Measurements from ENCODE around the gene PRKAG2.
A peak's percentile ranks its signal among the peaks of the same experiment; 100 is the strongest.

PRKAG2 gene

DNA sequence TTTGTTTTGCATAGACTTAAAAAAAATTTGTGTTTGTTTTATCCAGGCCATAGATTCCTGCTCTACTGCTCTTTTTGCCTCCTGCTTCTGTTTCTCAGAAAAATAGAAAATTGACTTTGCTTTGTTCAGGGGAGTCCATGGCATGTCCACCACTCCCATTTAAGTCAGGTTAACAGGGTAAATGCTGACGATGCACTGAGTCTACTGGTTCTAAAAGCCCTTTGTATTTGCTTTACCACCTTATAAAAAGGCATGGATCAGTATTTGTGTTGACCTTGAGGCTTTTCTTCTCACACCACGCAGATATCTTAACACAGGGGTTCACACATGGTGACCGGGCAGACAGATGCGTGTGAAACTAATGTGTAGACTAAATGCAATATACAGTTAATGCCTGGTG lies 217.7 kb downstream of the PRKAG2 start:
- Mint-ChIP-seq H3K4me1 (peaks cover 0 to 16% of the 10 kb centered on the region in 2 donors), H3K27ac (no peak overlapping the region), H3K27me3 (no peaks in the 10 kb centered on the region), H3K4me3 (no peak overlapping the region), H3K9me3 (no peaks in the 10 kb centered on the region), H3K36me3 (peaks cover 0 to 1% of the 10 kb centered on the region in 2 donors)
- ATAC-seq (replicated peaks), result no peak
- DNase-seq, result no peak

DNA sequence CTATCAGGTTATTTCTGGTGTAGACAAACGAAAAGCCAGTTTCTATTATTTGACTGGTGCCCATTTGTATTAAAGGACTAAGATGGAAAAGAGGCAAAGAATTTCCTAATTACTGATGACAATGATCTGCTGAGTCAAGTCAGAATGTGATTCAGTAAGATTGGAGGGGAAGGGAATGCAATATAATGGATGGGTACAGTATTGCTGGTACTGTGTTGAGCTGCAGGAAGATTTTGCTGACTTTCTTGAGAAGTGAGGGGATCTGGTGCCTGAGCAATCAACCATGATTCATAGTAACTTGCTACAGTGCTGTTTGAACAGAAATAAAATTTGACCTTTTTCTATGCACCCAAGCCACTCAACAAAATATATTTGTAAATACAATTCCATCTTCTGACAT lies 218.1 kb downstream of the PRKAG2 start:
- Mint-ChIP-seq H3K27ac (no peak overlapping the region), H3K4me1 (peaks cover 0 to 16% of the 10 kb centered on the region in 2 donors)
- no peak for DNase-seq

DNA sequence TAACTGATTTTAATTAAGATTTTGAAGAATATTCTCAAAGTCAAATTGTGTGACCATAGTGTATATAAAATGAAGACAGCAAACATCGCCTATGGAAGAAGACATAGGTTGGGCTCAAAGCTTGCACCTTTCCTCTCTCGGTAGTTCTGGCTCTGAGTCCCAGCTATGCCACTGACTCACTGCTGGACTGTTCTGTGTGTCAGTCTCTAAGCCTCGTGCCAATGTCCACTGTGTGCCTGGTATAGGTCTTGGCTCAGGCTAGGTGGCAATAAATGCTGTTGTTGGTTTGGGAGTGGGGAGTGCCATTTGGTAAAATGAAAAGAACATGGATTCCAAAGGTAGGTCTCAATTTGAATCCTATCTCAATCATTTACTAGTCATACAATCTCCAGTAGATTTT lies 219.7 kb downstream of the PRKAG2 start:
- Mint-ChIP-seq H3K9me3 (no peaks in the 10 kb centered on the region), H3K27me3 (no peaks in the 10 kb centered on the region), H3K36me3 (peaks cover 0 to 1% of the 10 kb centered on the region in 2 donors), H3K27ac (no peak overlapping the region), H3K4me1 (peaks cover 0 to 15% of the 10 kb centered on the region in 2 donors), H3K4me3 (no peak overlapping the region)
- ATAC-seq (replicated peaks) (no peak), DNase-seq (no peak)

More for the DNA sequence above, 218.1 kb downstream of the PRKAG2 start:
- ATAC-seq (replicated peaks), result peak in 1 of 2 donors; percentile 60
- no peaks in the 10 kb centered on the region for H3K27me3 Mint-ChIP-seq
- H3K4me3 Mint-ChIP-seq, result no peak overlapping the region
- H3K36me3 Mint-ChIP-seq, result peaks cover 0 to 1% of the 10 kb centered on the region in 2 donors
- H3K9me3 Mint-ChIP-seq, result no peaks in the 10 kb centered on the region

DNA sequence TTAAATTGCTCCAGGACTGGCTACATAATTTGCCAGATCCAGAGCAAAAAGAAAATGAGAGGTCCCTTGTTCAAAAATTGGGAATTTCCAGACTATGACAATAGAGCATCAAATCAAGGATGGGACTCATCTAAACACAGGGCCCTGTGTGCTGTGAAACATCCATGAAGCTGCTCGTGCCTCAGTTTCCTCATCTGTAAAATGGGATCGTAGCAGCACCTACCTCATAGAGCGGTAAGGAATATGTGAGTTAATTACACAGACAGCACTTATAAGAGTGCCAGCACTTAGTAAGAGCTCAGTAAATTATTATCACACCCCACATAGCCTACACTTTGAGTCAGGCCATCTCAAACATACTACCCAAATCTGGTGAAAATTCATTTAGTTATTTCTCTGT lies 221.4 kb downstream of the PRKAG2 start:
- DNase-seq (no peak), ATAC-seq (replicated peaks) (no peak)
- peaks cover 4 to 25% of the 10 kb centered on the region in 2 donors for H3K4me1 Mint-ChIP-seq
- no peak overlapping the region for H3K27ac Mint-ChIP-seq
- H3K36me3 Mint-ChIP-seq, result peaks cover 0 to 1% of the 10 kb centered on the region in 2 donors
- H3K9me3 Mint-ChIP-seq, result no peaks in the 10 kb centered on the region
- no peak overlapping the region for H3K4me3 Mint-ChIP-seq
- no peaks in the 10 kb centered on the region for H3K27me3 Mint-ChIP-seq

DNA sequence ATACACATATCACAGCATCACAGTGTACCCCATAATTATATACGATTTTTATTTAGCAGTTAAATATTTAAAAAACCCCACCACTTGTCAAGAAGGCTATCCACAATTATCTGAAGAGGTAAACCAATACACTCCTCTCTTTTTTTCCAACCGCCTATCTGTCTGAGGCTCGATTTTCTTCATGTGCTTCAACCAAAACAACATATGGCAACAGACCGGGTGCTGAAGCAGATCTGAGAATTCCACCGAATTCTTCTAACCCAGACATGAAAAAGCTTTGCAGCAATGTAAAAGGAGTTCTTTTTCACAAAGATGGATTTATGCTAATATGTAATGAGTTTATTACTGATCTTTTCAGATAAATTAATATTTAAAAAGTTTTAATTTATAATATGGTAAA lies 224.8 kb downstream of the PRKAG2 start:
- peaks cover 4 to 13% of the 10 kb centered on the region in 2 donors for H3K4me1 Mint-ChIP-seq
- no peak overlapping the region for H3K4me3 Mint-ChIP-seq
- DNase-seq (no peak), ATAC-seq (replicated peaks) (no peak)
- H3K27ac Mint-ChIP-seq, result no peak overlapping the region
- peaks cover 3 to 5% of the 10 kb centered on the region in 2 donors for H3K36me3 Mint-ChIP-seq
- no peaks in the 10 kb centered on the region for H3K9me3 Mint-ChIP-seq
- no peaks in the 10 kb centered on the region for H3K27me3 Mint-ChIP-seq

DNA sequence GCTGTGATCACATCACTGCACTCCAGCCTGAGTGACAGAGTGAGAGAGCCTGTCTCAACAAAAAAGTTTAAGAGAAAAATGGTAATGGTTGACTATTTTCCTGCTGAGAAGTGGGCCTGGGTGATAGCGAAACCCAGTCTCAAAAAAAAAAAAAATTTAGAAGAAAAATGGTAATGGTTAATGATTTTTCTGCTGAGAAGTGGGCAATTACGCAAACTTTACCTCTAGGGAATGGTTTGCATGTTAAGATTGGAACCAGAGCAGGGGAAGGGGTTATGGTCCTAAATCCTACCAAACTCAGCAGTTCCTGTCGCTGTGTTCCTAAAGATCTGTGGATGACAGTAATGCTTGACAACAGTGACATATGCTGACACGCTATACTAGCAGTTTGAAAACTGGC lies 226.8 kb downstream of the PRKAG2 start:
- ATAC-seq (replicated peaks), result no peak

DNA sequence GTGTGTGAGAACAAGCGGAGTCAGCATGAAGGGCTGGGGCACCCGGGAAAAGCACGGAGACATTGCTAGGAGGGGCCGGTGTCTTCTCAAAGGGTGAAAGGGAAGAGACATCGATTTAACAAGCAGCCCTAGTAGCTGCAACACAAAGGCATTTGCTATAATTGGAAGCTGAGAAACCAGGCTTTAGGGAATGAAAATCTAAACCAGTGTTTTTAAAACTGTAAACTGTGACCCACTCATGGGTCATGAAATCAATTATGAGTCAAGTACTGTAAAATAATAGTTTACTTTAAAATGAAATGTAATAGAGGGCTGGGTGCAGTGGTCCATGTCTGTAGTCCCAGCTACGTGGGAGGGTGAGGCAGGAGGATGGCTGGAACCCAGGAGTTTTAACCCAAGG lies 228.5 kb downstream of the PRKAG2 start:
- H3K9me3 Mint-ChIP-seq, result no peaks in the 10 kb centered on the region
- H3K4me3 Mint-ChIP-seq, result no peak overlapping the region
- DNase-seq, result no peak
- H3K27me3 Mint-ChIP-seq, result no peaks in the 10 kb centered on the region
- no peak overlapping the region for H3K27ac Mint-ChIP-seq
- H3K4me1 Mint-ChIP-seq, result peaks cover 4 to 13% of the 10 kb centered on the region in 2 donors
- ATAC-seq (replicated peaks), result no peak
- peaks cover 3 to 5% of the 10 kb centered on the region in 2 donors for H3K36me3 Mint-ChIP-seq

More for the DNA sequence above, 226.8 kb downstream of the PRKAG2 start:
- no peak overlapping the region for H3K27ac Mint-ChIP-seq
- H3K9me3 Mint-ChIP-seq, result no peaks in the 10 kb centered on the region
- peaks cover 2 to 5% of the 10 kb centered on the region in 2 donors for H3K36me3 Mint-ChIP-seq
- no peaks in the 10 kb centered on the region for H3K27me3 Mint-ChIP-seq
- H3K4me3 Mint-ChIP-seq, result no peak overlapping the region
- no peak for DNase-seq
- peaks cover 4 to 13% of the 10 kb centered on the region in 2 donors for H3K4me1 Mint-ChIP-seq

DNA sequence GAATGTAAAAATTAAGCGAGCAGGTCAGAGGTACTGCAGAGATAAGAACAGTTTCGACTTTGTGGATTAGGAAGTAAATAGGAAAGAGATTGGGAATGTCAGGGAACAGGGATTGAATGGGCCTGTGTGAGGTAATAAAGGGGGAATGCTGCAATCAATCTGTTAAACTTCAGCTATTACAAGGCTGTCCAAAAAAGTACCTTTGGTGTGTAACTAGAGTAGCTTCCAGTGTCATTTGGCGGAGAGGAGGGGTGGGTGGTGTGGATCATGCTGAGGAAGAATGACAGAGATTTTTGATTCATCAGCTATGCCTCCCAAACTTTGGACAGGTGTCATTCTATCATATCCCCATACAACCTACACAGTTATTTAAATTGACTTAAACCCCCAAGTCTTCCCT lies 229.0 kb downstream of the PRKAG2 start:
- ATAC-seq (replicated peaks), result no peak

DNA sequence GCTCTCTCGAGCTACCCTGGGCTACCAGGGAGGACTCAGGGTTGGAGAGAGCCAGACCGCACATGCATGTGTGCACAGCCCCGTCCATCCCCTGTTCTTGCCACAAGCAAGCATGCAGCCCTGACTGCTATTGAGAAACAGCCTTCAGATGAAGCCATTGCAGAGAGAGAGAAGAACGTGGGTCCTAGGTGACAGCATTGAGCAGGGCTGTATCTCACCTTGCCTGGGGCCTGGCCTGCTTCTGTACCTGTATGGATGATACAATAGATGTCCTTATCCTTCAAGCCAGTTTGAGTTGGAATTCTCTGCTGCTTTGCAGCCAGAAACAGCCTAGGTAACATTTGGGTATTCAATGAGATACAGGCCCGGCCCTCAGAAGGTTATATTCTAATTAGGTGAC lies 229.9 kb downstream of the PRKAG2 start:
- ATAC-seq (replicated peaks), result no peak
- H3K4me1 Mint-ChIP-seq, result peaks cover 4 to 13% of the 10 kb centered on the region in 2 donors
- no peak overlapping the region for H3K27ac Mint-ChIP-seq
- H3K9me3 Mint-ChIP-seq, result no peaks in the 10 kb centered on the region
- H3K4me3 Mint-ChIP-seq, result no peak overlapping the region
- H3K36me3 Mint-ChIP-seq, result peaks cover 3 to 5% of the 10 kb centered on the region in 2 donors
- no peak for DNase-seq
- no peaks in the 10 kb centered on the region for H3K27me3 Mint-ChIP-seq

More for the DNA sequence above, 229.0 kb downstream of the PRKAG2 start:
- H3K4me1 Mint-ChIP-seq, result peaks cover 4 to 13% of the 10 kb centered on the region in 2 donors
- H3K27ac Mint-ChIP-seq, result no peak overlapping the region
- H3K4me3 Mint-ChIP-seq, result no peak overlapping the region
- DNase-seq, result no peak
- H3K27me3 Mint-ChIP-seq, result no peaks in the 10 kb centered on the region
- H3K36me3 Mint-ChIP-seq, result peaks cover 3 to 5% of the 10 kb centered on the region in 2 donors
- no peaks in the 10 kb centered on the region for H3K9me3 Mint-ChIP-seq

DNA sequence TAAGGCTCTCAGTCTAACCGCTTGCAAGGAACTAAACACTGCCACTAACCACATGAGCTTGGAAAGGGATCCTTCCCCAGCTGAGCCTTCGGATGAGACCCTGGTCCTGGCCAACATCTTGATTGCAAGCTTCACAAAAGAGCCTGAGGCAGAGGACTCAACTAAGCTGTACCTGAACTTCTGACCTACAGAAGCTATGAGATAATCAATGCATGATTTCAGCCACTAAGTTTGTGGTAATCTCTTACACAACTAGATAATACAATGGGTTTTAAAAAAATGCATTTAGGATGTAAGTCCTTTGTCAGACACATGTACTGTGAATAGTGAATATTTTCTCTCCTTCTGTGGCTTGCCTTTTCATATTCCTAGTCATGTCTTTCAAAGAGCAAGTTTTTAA lies 231.6 kb downstream of the PRKAG2 start:
- no peak overlapping the region for H3K27ac Mint-ChIP-seq
- no peaks in the 10 kb centered on the region for H3K27me3 Mint-ChIP-seq
- H3K4me1 Mint-ChIP-seq, result peaks cover 0 to 2% of the 10 kb centered on the region in 2 donors
- H3K9me3 Mint-ChIP-seq, result no peaks in the 10 kb centered on the region
- H3K36me3 Mint-ChIP-seq, result peaks cover 3 to 5% of the 10 kb centered on the region in 2 donors
- H3K4me3 Mint-ChIP-seq, result no peak overlapping the region
- DNase-seq, result no peak
- no peak for ATAC-seq (replicated peaks)

DNA sequence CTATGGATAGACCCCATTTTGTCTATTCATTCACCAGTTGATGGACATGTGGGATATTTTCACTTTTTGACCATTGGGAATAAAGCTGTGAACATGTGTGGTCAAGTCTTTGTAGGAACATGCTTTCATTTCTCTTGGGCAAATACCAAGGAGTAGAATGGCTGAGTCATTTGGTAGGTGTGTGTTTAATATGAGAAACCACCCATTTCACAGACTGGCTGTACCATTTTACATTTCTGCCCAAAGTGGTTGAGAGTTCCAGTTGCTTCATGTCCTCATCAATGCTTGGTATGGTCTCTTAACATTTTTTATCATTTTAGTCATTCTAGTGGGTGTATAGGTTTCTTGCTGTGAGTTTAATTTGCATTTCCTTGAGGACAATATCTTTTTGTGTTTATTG lies 232.4 kb downstream of the PRKAG2 start:
- peaks cover 3 to 8% of the 10 kb centered on the region in 2 donors for H3K36me3 Mint-ChIP-seq
- no peaks in the 10 kb centered on the region for H3K9me3 Mint-ChIP-seq
- no peak overlapping the region for H3K4me3 Mint-ChIP-seq
- H3K27ac Mint-ChIP-seq, result no peak overlapping the region
- no peaks in the 10 kb centered on the region for H3K27me3 Mint-ChIP-seq
- peaks cover 0 to 2% of the 10 kb centered on the region in 2 donors for H3K4me1 Mint-ChIP-seq
- no peak for DNase-seq
- no peak for ATAC-seq (replicated peaks)

DNA sequence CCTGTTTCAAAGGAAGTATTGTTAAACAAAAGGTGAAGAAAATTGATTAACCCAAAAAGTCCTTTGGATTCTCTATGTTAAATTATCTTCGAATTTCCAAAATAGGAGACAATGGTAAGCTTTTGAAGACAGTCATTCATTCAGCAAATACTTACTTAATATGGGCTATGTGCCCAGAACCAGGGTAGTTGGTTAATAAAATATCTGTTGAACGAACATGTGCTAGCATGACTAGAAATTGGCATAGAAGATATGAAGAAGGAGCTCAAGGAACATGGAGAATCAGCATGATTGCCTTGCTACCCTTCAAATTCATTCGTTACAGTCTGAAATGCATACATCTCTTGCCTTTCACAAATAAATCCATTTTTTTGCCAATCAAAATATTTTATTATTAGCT lies 234.2 kb downstream of the PRKAG2 start:
- Mint-ChIP-seq H3K36me3 (peaks cover 3 to 6% of the 10 kb centered on the region in 2 donors), H3K4me3 (no peak overlapping the region), H3K4me1 (peaks cover 0 to 2% of the 10 kb centered on the region in 2 donors), H3K27me3 (no peaks in the 10 kb centered on the region), H3K9me3 (no peaks in the 10 kb centered on the region), H3K27ac (no peak overlapping the region)
- ATAC-seq (replicated peaks) (no peak), DNase-seq (no peak)

DNA sequence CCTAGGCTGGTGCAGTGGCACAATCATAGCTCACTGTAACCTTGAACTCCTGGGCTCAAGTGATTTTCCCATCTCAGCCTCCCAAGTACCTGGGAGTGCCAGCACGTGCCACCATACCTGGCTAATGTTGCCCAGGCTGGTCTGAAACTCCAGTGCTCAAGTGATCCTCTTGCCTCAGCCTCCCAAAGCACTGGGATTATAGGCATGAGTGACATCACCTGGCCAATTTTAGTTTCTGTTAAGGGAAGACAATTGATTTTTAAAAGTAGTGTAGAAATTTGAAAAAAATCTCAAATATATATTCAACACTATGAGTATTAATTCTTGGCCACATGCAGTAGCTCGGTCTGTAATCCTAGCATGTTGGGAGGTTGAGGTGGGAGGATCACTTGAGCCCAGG lies 235.3 kb downstream of the PRKAG2 start:
- H3K27ac Mint-ChIP-seq, result no peak overlapping the region
- H3K4me1 Mint-ChIP-seq, result peaks cover 0 to 2% of the 10 kb centered on the region in 2 donors
- no peaks in the 10 kb centered on the region for H3K9me3 Mint-ChIP-seq
- ATAC-seq (replicated peaks) (no peak), DNase-seq (no peak)
- no peaks in the 10 kb centered on the region for H3K27me3 Mint-ChIP-seq
- H3K4me3 Mint-ChIP-seq, result no peak overlapping the region
- H3K36me3 Mint-ChIP-seq, result peaks cover 1 to 3% of the 10 kb centered on the region in 2 donors

DNA sequence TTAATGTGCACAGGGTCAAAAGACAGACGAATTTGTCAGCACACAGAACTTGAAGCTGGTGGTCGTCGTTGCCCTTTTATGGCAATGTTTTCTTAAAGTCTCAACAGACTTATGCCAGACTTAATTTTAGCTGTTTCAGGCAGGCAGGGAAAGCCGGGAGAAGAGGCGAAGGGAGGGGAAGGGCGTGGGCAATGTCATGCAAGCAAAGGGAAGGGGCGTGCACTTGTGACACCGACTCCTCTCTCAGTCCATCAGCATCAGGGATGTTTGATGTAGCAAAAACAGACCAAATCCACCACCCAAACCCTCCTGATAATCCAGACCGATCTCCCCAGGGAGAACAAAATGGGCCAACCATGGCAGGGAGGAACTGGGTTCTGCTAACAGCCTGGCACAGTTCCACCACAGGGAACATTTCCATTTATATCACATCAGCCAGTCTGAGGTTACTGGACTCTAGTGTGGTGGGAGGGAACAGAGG lies 239.1 kb downstream of the PRKAG2 start:
- H3K27ac Mint-ChIP-seq, result no peak overlapping the region

DNA sequence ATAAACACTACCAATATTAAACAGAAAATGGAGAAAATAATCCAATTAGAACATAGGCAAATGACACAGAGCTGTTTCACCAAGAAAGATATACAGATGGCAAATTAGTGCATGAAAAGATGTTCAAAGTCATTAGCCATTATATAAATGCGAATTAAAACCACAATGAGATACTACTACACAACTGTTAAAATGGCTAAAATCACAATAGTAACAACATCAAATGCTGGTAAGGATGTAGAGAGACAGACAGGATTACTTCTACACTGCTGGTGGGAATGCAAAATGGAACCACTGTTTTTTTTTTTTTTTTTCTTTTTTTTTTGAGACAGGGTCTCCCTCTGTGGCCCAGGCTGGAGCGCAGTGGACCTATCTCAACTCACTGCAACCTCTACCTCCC lies 242.3 kb downstream of the PRKAG2 start:
- no peak for DNase-seq
- Mint-ChIP-seq H3K36me3 (peaks cover 2 to 5% of the 10 kb centered on the region in 2 donors), H3K27ac (no peak overlapping the region), H3K4me3 (no peak overlapping the region), H3K4me1 (peaks cover 7 to 15% of the 10 kb centered on the region in 2 donors), H3K27me3 (no peaks in the 10 kb centered on the region), H3K9me3 (peaks cover 3 to 4% of the 10 kb centered on the region in 2 donors)
- no peak for ATAC-seq (replicated peaks)

More for the DNA sequence above, 239.1 kb downstream of the PRKAG2 start:
- ATAC-seq (replicated peaks) (no peak), DNase-seq (no peak)
- H3K4me3 Mint-ChIP-seq, result no peak overlapping the region
- H3K36me3 Mint-ChIP-seq, result peaks cover 2 to 8% of the 10 kb centered on the region in 2 donors
- H3K9me3 Mint-ChIP-seq, result peaks cover 3 to 4% of the 10 kb centered on the region in 2 donors
- no peaks in the 10 kb centered on the region for H3K27me3 Mint-ChIP-seq
- peaks cover 6 to 7% of the 10 kb centered on the region in 2 donors for H3K4me1 Mint-ChIP-seq

DNA sequence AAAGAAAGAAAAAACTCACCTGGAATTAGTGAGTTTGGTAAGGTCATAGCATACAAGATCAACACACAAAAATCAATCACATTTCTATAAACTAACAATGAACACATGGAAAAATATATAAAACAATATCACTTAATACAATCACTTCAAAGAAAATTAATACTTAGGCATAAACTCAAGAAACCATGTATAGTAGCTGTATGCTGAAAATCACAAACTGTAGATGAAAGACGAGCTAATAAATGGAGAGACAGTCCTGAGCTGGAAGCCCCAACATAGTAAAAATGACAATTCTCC lies 243.5 kb downstream of the PRKAG2 start:
- Mint-ChIP-seq H3K36me3 (peaks cover 2 to 7% of the 10 kb centered on the region in 2 donors), H3K27ac (peak overlapping the region; percentile 96), H3K27me3 (no peaks in the 10 kb centered on the region), H3K9me3 (peaks cover 3 to 4% of the 10 kb centered on the region in 2 donors), H3K4me1 (peaks cover 10 to 19% of the 10 kb centered on the region in 2 donors), H3K4me3 (peak overlapping the region; percentile 91 to 92)
- ATAC-seq (replicated peaks) (no peak), DNase-seq (no peak)

Data from stimulated activated naive B cell treated with anti-CD40 and anti-IgM and Interleukin-4, amounts not matched to agents 10 μg/mL and 1 μg/mL and 100 μg/mL, for 72 hours (primary cell).